Kidney (tissue), 14 donors: ENCODE measurements around the gene ZNF324B. TPM values are rescaled to one million over a fixed set of nuclear protein-coding genes. Genes with fewer than 3 reads are reported as not detected.
"Not testable (repeated sequence)": the region's sequence is repeated elsewhere in the genome, so short reads cannot be mapped to it uniquely, and the experiment has no call there.

ENCODE experiments used
- DNase-seq, 5 donors: peaks; one replicate each; pipeline ENCODE4 v3.0.0-alpha.2; 2013 to 2020
- FAIRE-seq: peaks from 2 replicates; lab custom pipeline; 2012; peaks lifted over from hg19 to GRCh38; lab: Jason Lieb, UNC
- H3K27ac ChIP-seq, 2 donors: one replicate each; pipeline ENCODE4 v1.7.0; 2013; ENCODE audit warnings: low read depth in 2 of 2, low read length in 2 of 2, inconsistent platforms in 1 of 2
- H3K27me3 ChIP-seq: one replicate; pipeline ENCODE4 v1.7.1; 2013; ENCODE audit warnings: low read length, inconsistent platforms; ENCODE audit not compliant: control insufficient read depth, insufficient read depth
- H3K36me3 ChIP-seq, 3 donors: one replicate each; pipeline versions ENCODE4 v1.7.0 to v1.7.1; 2013; ENCODE audit warnings: low read length in 3 of 3, control low read depth in 1 of 3, inconsistent platforms in 1 of 3; ENCODE audit not compliant: insufficient read depth in 3 of 3, control insufficient read depth in 2 of 3
- H3K4me1 ChIP-seq, 3 donors: one replicate each; pipeline versions ENCODE4 v1.7.0 to v1.7.1; 2013; ENCODE audit warnings: low read length in 3 of 3, inconsistent platforms in 1 of 3, low read depth in 1 of 3; ENCODE audit not compliant: control insufficient read depth in 2 of 3, insufficient read depth in 2 of 3
- H3K4me3 ChIP-seq, 3 donors: one replicate each; pipeline versions ENCODE4 v1.7.0 to v1.8.1; 2013; ENCODE audit warnings: low read length in 3 of 3, control low read depth in 1 of 3, inconsistent platforms in 1 of 3
- H3K9ac ChIP-seq, 3 donors: one replicate each; pipeline versions ENCODE4 v1.7.0 to v1.7.1; 2013; ENCODE audit warnings: low read length in 3 of 3, control low read depth in 1 of 3, inconsistent platforms in 1 of 3
- H3K9me3 ChIP-seq, 3 donors: one replicate each; pipeline versions ENCODE4 v1.7.0 to v1.7.1; 2013; ENCODE audit warnings: low read length in 3 of 3, control low read depth in 1 of 3, inconsistent platforms in 1 of 3; ENCODE audit not compliant: control insufficient read depth in 2 of 3, insufficient read depth in 1 of 3
- intact Hi-C: fragments of 100-400 bp; cut with DNase I; formaldehyde crosslinking; loops from one replicate; pipeline ENCODE4 v1.11.1; 2022
- polyA plus RNA-seq: library from polyadenylated mRNA; stranded (reverse); fragments of 350-450 nt; fragmentation: Illumina TruSeq; extraction: RNeasy Lipid Tissue Mini Kit (QIAGEN cat#74804); gene quantifications from one replicate; pipeline ENCODE4 v1.2.3, GENCODE V29; 2014; ENCODE audit warnings: low read depth, low replicate concordance; ENCODE audit not compliant: insufficient read depth
- total RNA-seq: library from RNA; stranded (reverse); fragmentation: NEBNext Ultra II Directional; extraction: Animal tissue kit (Norgen Biotek cat#: 25700); gene quantifications from one replicate; pipeline ENCODE4 v1.2.1, GENCODE V29; 2021
- TF ChIP-seq, protein P1 (sequence below): IDR thresholded peaks from 3 replicates; pipeline ENCODE4 v1.5.1; 2012; ENCODE audit warnings: mild to moderate bottlenecking, moderate library complexity, borderline replicate concordance; ENCODE audit not compliant: insufficient read depth; ENCODE audit errors: extremely low read depth
- donor health status: control.
- donor health status: control.
- donor health status: control.
- donor health status: control.
- donor health status: control.
- donor health status: DM: yes; HTN: yes; CAD: no.
- donor health status: Normal renal cell carcinoma (clear cell type).

The ZNF324B gene
- total and polyA plus RNA-seq, 2 donors from 2014 or later, result 3.4 to 9.9 TPM

DNA sequence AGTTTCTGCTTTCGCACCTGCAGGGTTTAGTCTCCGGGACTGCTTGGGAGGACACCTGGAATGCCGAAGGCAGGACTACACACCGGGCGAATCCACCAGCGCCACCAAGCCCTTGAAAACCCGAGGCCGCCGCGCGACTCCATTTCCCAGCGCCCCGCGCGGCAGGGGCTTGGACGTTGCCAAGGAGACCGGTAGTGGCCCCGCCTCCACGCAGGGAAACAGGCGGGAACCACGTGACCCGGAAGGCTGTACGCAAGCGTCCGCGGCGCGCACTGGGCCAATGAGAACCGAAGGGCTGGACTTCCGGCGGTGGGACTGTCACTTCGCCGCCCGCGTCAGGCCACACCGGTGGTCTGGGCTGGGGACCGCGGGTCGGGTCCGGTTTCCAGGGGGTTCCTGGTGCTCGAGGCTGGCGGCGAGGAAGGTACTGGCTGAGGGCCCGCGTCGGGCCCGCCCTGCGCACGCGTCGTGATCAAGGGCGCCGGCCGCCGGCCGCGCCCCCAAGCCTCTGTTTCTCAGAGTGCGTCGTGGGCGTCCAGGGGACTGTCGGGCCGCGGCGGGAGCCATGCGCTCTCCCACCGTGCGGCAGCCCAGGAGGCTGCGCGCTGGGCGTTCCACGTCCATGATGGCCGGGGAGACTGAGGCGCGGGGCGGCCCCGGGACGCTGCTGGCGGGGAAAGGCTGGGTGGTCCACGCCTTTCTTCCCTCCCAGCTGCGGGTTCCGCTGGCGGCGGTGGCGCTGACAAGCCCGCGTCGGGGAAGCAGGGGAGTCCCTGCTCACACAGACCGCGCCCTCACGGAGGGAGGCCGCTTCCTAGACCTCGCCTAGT is 15.6 kb downstream of the ZNF324B start, which contains the start of gene ZNF324:
Gene ZNF324 (plus strand): TSS at position 321 of the 830 bp plus-strand sequence. CDS start 2,106 bp downstream, outside the sequence.
- Histone ChIP-seq H3K27me3 (no peaks in the 10 kb centered on the region), H3K27ac (peak within 1 kb of the TSS in 1 of 2 donors; percentile 32), H3K4me3 (peak within 1 kb of the TSS; percentile 58 to 84 (median 68)), H3K36me3 (peaks cover 0 to 7% (median under 1%) of the 10 kb centered on the region in 3 donors), H3K9me3 (no peaks in the 10 kb centered on the region), H3K4me1 (peaks cover 0 to 9% (median 0%) of the 10 kb centered on the region in 3 donors), H3K9ac (peak within 1 kb of the TSS; percentile 40 to 72 (median 61))
- DNase-seq (peak; percentile 98 to 100 (median 99)), FAIRE-seq (peak; percentile 70)
- TF ChIP-seq, protein P1, sequence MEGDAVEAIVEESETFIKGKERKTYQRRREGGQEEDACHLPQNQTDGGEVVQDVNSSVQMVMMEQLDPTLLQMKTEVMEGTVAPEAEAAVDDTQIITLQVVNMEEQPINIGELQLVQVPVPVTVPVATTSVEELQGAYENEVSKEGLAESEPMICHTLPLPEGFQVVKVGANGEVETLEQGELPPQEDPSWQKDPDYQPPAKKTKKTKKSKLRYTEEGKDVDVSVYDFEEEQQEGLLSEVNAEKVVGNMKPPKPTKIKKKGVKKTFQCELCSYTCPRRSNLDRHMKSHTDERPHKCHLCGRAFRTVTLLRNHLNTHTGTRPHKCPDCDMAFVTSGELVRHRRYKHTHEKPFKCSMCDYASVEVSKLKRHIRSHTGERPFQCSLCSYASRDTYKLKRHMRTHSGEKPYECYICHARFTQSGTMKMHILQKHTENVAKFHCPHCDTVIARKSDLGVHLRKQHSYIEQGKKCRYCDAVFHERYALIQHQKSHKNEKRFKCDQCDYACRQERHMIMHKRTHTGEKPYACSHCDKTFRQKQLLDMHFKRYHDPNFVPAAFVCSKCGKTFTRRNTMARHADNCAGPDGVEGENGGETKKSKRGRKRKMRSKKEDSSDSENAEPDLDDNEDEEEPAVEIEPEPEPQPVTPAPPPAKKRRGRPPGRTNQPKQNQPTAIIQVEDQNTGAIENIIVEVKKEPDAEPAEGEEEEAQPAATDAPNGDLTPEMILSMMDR, result no peak
- intact Hi-C loops, result no loop called here

DNA sequence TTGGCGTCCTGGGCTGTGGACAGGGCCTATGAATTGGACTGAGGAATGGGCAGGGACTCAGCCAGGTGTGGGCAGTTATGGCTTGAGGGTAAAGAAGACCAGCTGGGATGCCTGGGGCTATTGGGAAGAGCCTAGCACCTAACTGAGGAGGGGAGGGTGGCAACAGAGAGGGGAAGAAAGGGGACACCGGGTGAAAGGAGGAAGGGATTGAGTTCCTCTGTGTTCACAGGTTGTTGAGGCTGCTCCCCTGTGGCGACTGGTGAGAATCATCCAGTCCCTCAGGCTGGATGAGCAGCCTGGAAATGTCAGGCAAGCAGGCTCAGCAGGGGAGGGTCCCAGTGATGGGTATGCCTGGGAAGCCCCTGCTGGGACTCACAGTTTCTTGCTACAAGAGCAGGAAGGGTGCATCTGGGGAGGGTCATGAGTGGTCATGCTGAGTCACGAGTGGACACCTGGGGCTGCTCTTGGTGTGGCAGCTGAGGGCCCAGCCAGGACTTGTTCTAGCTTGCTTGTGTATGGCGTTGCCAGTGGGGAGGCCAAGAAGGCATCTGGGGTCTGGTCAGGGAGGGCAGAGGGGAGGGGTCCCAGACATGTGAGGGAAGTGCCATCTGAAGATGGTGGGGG is 16.9 kb downstream of the ZNF324B start:
- Histone ChIP-seq H3K9me3 (no peaks in the 10 kb centered on the region), H3K4me3 (peak overlapping the region in 2 of 3 donors; percentile 25 to 32), H3K27me3 (no peaks in the 10 kb centered on the region), H3K36me3 (peaks cover 0 to 7% (median 4%) of the 10 kb centered on the region in 3 donors), H3K9ac (peak overlapping the region in 1 of 3 donors; percentile 46), H3K27ac (no peak overlapping the region), H3K4me1 (peaks cover 0 to 9% (median 0%) of the 10 kb centered on the region in 3 donors)
- peak in 1 of 5 donors; percentile 53 for DNase-seq
- no peak for FAIRE-seq
- TF ChIP-seq, protein P1, result no peak
- intact Hi-C loops, result no loop called here

DNA sequence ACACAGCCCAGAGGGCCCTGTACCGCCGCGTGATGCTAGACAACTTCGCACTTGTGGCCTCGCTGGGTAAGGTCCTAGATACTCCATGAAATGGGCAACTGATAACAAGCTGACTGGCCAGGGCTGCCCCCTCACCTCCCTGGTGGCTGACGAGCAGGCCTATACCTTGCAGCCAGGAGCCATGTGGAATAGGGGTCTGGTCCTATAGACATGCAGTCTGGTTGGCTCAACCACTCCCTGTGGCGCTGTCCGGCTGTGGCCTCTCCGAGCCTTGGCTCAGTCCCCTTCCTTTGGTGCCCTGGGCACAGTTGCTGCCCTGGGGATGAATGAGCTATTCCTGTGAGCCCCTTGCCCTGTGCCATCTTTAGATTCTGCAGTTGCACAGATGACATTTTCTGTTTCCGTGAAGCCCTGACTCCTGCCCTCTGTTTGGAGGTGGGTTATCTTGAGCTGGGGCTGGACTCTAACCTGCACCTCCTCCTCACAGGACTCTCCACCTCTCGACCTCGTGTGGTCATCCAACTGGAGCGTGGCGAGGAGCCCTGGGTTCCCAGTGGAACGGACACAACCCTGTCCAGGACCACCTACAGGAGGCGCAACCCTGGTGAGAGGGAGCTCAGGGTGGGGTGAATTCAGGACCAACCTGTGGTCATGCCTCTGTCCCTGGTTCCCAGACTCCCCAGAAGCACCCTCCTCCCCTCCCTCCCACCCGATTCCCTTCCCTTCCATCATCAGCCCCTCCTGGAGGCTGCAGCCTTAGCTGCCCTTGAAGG is 18.0 kb downstream of the ZNF324B start:
- no peak for FAIRE-seq
- intact Hi-C loops, result no loop called here
- H3K27ac ChIP-seq, result no peak overlapping the region
- peaks cover 0 to 9% (median 0%) of the 10 kb centered on the region in 3 donors for H3K4me1 ChIP-seq
- H3K9me3 ChIP-seq, result no peaks in the 10 kb centered on the region
- no peaks in the 10 kb centered on the region for H3K27me3 ChIP-seq
- TF ChIP-seq, protein P1, result no peak
- H3K9ac ChIP-seq, result no peak overlapping the region
- peaks cover 0 to 7% (median 4%) of the 10 kb centered on the region in 3 donors for H3K36me3 ChIP-seq
- no peak for DNase-seq
- no peak overlapping the region for H3K4me3 ChIP-seq

DNA sequence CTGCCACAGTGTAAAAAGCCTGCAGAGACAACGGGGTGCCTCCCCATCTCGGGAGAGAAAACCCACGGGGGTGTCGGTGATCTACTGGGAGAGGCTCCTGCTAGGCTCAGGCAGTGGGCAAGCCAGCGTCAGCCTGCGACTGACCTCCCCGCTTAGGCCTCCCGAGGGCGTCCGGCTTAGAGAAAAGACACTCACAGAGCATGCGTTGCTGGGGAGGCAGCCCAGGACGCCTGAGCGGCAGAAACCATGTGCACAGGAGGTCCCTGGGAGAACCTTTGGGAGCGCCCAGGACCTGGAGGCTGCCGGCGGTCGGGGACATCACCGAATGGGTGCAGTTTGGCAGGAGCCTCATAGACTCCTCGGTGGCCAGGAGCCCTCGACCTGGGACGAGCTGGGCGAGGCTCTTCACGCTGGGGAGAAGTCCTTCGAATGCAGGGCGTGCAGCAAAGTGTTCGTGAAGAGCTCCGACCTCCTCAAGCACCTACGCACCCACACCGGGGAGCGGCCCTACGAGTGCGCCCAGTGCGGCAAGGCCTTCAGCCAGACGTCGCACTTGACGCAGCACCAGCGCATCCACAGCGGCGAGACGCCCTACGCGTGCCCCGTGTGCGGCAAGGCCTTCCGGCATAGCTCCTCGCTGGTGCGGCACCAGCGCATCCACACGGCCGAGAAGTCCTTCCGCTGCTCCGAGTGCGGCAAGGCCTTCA is 19.6 kb downstream of the ZNF324B start:
- DNase-seq, intact Hi-C loops, FAIRE-seq: not testable (repeated sequence)

More for the DNA sequence above, 19.6 kb downstream of the ZNF324B start:
- H3K9ac ChIP-seq, H3K27me3 ChIP-seq, H3K4me3 ChIP-seq, H3K36me3 ChIP-seq, H3K27ac ChIP-seq, H3K9me3 ChIP-seq: not testable (repeated sequence)
- peaks cover 0 to 15% (median 8%) of the 10 kb centered on the region in 3 donors for H3K4me1 ChIP-seq
